Erythroblast (primary cell): ENCODE measurements around the gene BICC1.

Experiments used
- GATA1 ChIP-seq: IDR thresholded peaks from 2 replicates; pipeline ENCODE4 v1.6.1; 2011; ENCODE audit warnings: low read depth, mild to moderate bottlenecking, control low read depth, low read length, moderate library complexity
- POLR2A ChIP-seq: IDR thresholded peaks from 2 replicates; pipeline ENCODE4 v1.6.1; 2011; ENCODE audit warnings: mild to moderate bottlenecking, low read length

DNA sequence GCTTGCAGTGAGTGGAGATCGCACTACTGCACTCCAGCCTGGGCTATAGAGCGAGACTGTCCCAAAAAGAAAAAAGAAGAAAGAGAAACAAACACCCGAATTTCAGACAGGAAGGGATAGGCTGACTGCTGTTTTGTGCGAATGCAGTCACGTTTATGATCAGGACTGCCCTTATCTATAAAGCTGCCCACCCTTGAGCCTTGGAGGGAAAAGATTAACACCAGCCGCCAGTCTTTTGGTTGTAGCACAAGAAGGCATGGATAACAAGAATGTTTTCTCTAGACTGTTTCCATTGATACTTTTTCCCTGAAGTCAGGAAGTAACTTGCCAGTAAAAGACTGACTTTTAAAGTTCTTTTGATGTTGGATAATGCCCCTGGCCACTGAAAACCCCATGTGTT lies 314.0 kb downstream of the BICC1 start:
- TF ChIP-seq POLR2A, result no peak
- TF ChIP-seq GATA1, result no peak
